EH (cell line): Measurements from ENCODE around the gene HOXD12.

Experiments used
- DNase-seq: peaks from one replicate; pipeline ENCODE4 v3.0.0-alpha.2; 2015; ENCODE audit warnings: low read depth

HOXD12 gene

GRCh38 chr2:176099728-176100546 is at the start of gene HOXD12:
Gene HOXD12, plus strand, starts transcription at chr2:176099795. Its CDS starts 7 bp downstream, at chr2:176099802.
- DNase-seq = no peak

- DNase-seq = no peak
Measured at GRCh38 chr2:176056406-176056805, 43.2 kb upstream of the HOXD12 start.

- DNase-seq = no peak
Measured at GRCh38 chr2:176063958-176064357, 35.6 kb upstream of the HOXD12 start.

- no peak for DNase-seq
Measured at GRCh38 chr2:176066645-176067588, 32.7 kb upstream of the HOXD12 start.

GRCh38 chr2:176067589-176068418 is 31.8 kb upstream of the HOXD12 start:
- no peak for DNase-seq

GRCh38 chr2:176068419-176068832 is 31.2 kb upstream of the HOXD12 start:
- no peak for DNase-seq

GRCh38 chr2:176071330-176072291 is 28.0 kb upstream of the HOXD12 start:
- DNase-seq = no peak

- no peak for DNase-seq
Measured at GRCh38 chr2:176072292-176072669, 27.3 kb upstream of the HOXD12 start.

- DNase-seq = no peak
Measured at GRCh38 chr2:176072951-176073904, 26.4 kb upstream of the HOXD12 start.

- DNase-seq = no peak
Measured at GRCh38 chr2:176074919-176075425, 24.6 kb upstream of the HOXD12 start.

- no peak for DNase-seq
Measured at GRCh38 chr2:176075481-176075880, 24.1 kb upstream of the HOXD12 start.

- no peak for DNase-seq
Measured at GRCh38 chr2:176076063-176076462, 23.5 kb upstream of the HOXD12 start.

GRCh38 chr2:176076796-176077195 is 22.8 kb upstream of the HOXD12 start:
- DNase-seq = no peak

- no peak for DNase-seq
Measured at GRCh38 chr2:176078541-176079284, 20.9 kb upstream of the HOXD12 start.

GRCh38 chr2:176079285-176079830 is 20.2 kb upstream of the HOXD12 start:
- no peak for DNase-seq

- peak; percentile 69 for DNase-seq
Measured at GRCh38 chr2:176079831-176080539, 19.6 kb upstream of the HOXD12 start.

- peak; percentile 21 for DNase-seq
Measured at GRCh38 chr2:176080540-176081375, 18.8 kb upstream of the HOXD12 start.
